K562 (cell line): ENCODE results near the gene PHETA2. TPM values are rescaled to one million over a fixed set of nuclear protein-coding genes. Genes with fewer than 3 reads are reported as not detected.
A peak's percentile ranks its signal among the peaks of the same experiment; 100 is the strongest.

Experiments used
- ARID3A ChIP-seq: IDR thresholded peaks from 2 replicates; pipeline ENCODE4 v1.6.1; 2012; ENCODE audit warnings: low read depth, low read length, improper control_type of control experiment, borderline replicate concordance
- CC2D1A ChIP-seq: fragments of 450-650 bp; IDR thresholded peaks from 2 replicates; pipeline ENCODE4 v1.6.1; 2017; ENCODE audit warnings: mild to moderate bottlenecking
- CEBPB ChIP-seq: fragments of 450-650 bp; IDR thresholded peaks from 2 replicates; pipeline ENCODE4 v1.6.1; 2016; ENCODE audit warnings: missing genetic modification characterization, missing compliant biosample characterization
- DLX4 ChIP-seq: fragments of 250-450 bp; sonication (Bioruptor Pico); IDR thresholded peaks from 2 replicates; pipeline ENCODE4 v1.6.1; 2021; ENCODE audit warnings: mild to moderate bottlenecking
- FOXO4 ChIP-seq: fragments of 450-650 bp; formaldehyde crosslinking; IDR thresholded peaks from 2 replicates; pipeline ENCODE4 v1.4.0; 2020; ENCODE audit warnings: mild to moderate bottlenecking, moderate library complexity
- HNRNPH1 ChIP-seq: fragments of 200-400 bp; formaldehyde crosslinking; optimal IDR thresholded peaks from 2 replicates; pipeline ENCODE3; 2017; ENCODE audit warnings: low read depth, mild to moderate bottlenecking, low read length, moderate library complexity
- IRF1 ChIP-seq: sonication (generic); formaldehyde crosslinking; IDR thresholded peaks from 2 replicates; pipeline ENCODE4 v1.8.0; 2022; ENCODE audit warnings: missing genetic modification reagents, mild to moderate bottlenecking, borderline replicate concordance
- NCOA2 ChIP-seq, 2 experiments: fragments of 450-650 bp; IDR thresholded peaks; 2 replicates each; pipeline ENCODE4 v1.6.1; 2018; ENCODE audit warnings: mild to moderate bottlenecking in 2 of 2, moderate library complexity in 1 of 2; ENCODE audit not compliant: partially characterized antibody in 2 of 2
- SMAD1 ChIP-seq: fragments of 150-350 bp; IDR thresholded peaks from 2 replicates; pipeline ENCODE4 v1.6.1; 2014; ENCODE audit warnings: low read length, low read depth; ENCODE audit not compliant: partially characterized antibody
- SNRNP70 ChIP-seq: fragments of 200-400 bp; formaldehyde crosslinking; optimal IDR thresholded peaks from 2 replicates; pipeline ENCODE3; 2017; ENCODE audit warnings: low read depth, low read length
- TBL1XR1 ChIP-seq, 2 experiments: IDR thresholded peaks; 2 replicates each; pipeline ENCODE4 v1.6.1; 2012; ENCODE audit warnings: improper control_type of control experiment in 2 of 2, low read length in 2 of 2, mild to moderate bottlenecking in 1 of 2
- XRCC4 ChIP-seq: IDR thresholded peaks from one replicate; pipeline ENCODE4 v1.6.1; 2011; ENCODE audit not compliant: insufficient read depth, insufficient read length; ENCODE audit errors: extremely low read depth
- ZEB2 ChIP-seq: fragments of 450-650 bp; IDR thresholded peaks from 2 replicates; pipeline ENCODE4 v1.6.1; 2016
- ZNF146 ChIP-seq: IDR thresholded peaks from one replicate; pipeline ENCODE4 v1.6.1; 2018; ENCODE audit warnings: missing compliant biosample characterization; ENCODE audit not compliant: unreplicated experiment
- polyA plus RNA-seq, 8 experiments: library from polyadenylated mRNA; depleted of rRNA in 4 of 8; stranded (reverse) in 5 of 8; unstranded in 3 of 8; fragments of >200 nt; fragmentation: Nextera tagmentation in 2 of 8; fragmentation: Illumina TruSeq in 1 of 8; extraction: Ambion mirVana in 2 of 8; extraction: Trizol in 1 of 8; gene quantifications; 2 replicates each; pipeline versions ENCODE4 v1.2.1 to v1.2.3, GENCODE V29; 2011 to 2014; ENCODE audit warnings: inconsistent platforms in 1 of 8, missing spikeins in 1 of 8
- total RNA-seq, 7 experiments: library from RNA; depleted of rRNA in 6 of 7; stranded (reverse); fragments of >200 nt in 6 of 7; fragmentation: Illumina TruSeq in 2 of 7; extraction: Trizol in 2 of 7; gene quantifications; 2 replicates each; pipeline versions ENCODE4 v1.2.1 to v1.2.3, GENCODE V29; 2011 to 2021; ENCODE audit warnings: low replicate concordance in 1 of 7

PHETA2 gene
- total and polyA plus RNA-seq, 9 of the 15 experiments (the other 6 are each of a cell fraction or from before 2014, with no cell fraction given): 0.07 to 0.22 (median 0.08) TPM; not detected in 5

GRCh38 chr22:42079319-42080251 lies 5.5 kb downstream of the PHETA2 start, which contains the start of gene SMDT1 (continued):
- TF ChIP-seq FOXO4 (CRISPR knock-in tag): no peak
- no peak for TF ChIP-seq ZEB2
- no peak for TF ChIP-seq CEBPB (tag)
- no peak for TF ChIP-seq XRCC4
- no peak for TF ChIP-seq TBL1XR1 (IDR thresholded peaks at IDR 0.05; ENCODE audit: low read length in 2 of 2)
- TF ChIP-seq SMAD1: peak; percentile 20
- no peak for TF ChIP-seq CC2D1A
- TF ChIP-seq SNRNP70: no peak
- TF ChIP-seq NCOA2 (IDR thresholded peaks at IDR 0.05; ENCODE audit: partially characterized antibody in 2 of 2): no peak
- TF ChIP-seq ARID3A: no peak
- no peak for TF ChIP-seq HNRNPH1
- TF ChIP-seq DLX4 (CRISPR knock-in tag): no peak
- TF ChIP-seq ZNF146: no peak
- no peak for TF ChIP-seq IRF1 (CRISPR knock-in tag)
